ENCODE data around the gene TCEAL6.
A peak's percentile ranks its signal among the peaks of the same experiment; 100 is the strongest.
"Not testable (repeated sequence)": the region's sequence is repeated elsewhere in the genome, so short reads cannot be mapped to it uniquely, and the experiment has no call there.

The TCEAL6 gene

DNA sequence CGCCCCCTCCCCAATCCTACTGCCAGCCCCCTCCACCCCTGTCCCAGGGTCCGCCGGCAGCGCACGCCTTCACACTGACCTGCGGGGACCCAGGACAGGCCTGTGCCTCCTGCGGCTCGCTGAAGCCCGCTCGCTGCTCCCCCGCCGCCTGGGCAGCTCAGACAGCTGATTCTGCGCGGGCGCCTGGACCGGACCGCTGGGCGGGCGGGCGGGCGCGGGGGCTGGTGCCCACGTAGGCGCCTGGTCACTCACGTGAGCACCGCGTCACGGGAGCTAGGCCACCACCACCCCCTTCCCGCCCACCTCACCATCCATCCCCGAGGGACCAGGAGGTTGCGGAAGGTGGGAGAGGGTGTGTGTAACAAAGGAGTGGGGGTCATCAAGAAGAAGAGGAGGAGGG is at the start of gene TCEAL6:
Gene TCEAL6, minus strand, starts transcription at position 208 of the 400 bp plus-strand sequence.
- DNase-seq (ENCODE audit: low read depth); H3K4me3 ChIP-seq (ENCODE audit: low read depth, low read length): not testable (repeated sequence)

GRCh38 chrX:102185967-102186720 is 43.9 kb upstream of the TCEAL6 start:
- TF ChIP-seq CTCF (conservative IDR thresholded peaks at IDR 0.05; ENCODE audit: low read depth, low read length), result no peak
- DNase-seq (ENCODE audit: low read depth), result no peak
- H3K4me3 ChIP-seq (ENCODE audit: low read depth, low read length), result no peak overlapping the region

- no peak within 1 kb of the TSS for H3K4me3 ChIP-seq (ENCODE audit: low read depth, low read length)
- DNase-seq (ENCODE audit: low read depth), result peak; percentile 1
- no peak for TF ChIP-seq CTCF (conservative IDR thresholded peaks at IDR 0.05; ENCODE audit: low read depth, low read length)
Observed at GRCh38 chrX:102155806-102156179, 13.5 kb upstream of the TCEAL6 start, which contains the start of gene BEX5. Gene BEX5, minus strand, starts transcription at chrX:102155977. Its CDS starts 1,712 bp downstream, at chrX:102154265.

DNA sequence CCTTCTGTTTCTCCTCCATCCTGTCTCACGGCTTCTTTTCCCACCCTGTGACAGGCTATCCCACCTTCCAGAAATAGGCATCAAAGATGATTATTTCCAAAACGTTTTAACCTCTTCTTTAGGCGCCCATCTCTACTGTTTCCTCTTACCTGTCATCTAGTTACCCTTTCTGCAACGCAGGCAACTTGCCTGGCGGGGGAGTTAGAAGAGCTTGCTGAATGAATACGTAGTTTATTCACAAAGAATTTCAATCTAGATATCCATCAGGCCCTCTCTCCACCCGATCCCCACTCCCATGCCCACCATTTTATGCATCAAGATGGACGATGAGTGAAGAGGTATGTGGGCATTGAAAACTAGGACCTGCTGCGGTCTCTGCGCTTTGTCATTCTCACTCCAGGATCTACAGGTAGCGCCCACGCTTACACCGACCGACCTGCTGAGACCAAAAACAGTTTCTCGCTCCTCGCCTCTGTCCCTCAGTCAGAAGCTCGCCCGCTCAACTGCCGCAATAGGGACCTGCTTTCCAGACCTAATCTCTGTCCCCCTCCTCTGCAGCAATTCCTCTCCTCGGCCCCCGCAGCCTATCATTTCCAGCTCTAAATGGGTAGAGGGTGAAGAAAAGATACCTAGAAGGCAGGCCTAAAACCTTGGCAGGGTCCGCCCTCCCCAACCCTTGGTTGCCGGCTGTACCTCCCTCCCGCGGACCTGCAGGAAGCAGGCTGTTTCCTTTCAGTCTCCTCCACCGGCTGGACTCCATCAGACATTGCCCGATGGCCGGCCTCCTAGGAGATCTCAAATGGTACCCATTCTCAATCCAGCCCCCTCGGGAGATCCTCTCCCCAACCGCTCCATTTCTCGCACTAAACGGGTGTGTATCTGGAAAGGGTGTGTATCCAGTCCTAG is 12.9 kb upstream of the TCEAL6 start:
- DNase-seq (ENCODE audit: low read depth), result no peak
- no peak for TF ChIP-seq CTCF (conservative IDR thresholded peaks at IDR 0.05; ENCODE audit: low read depth, low read length)
- no peak overlapping the region for H3K4me3 ChIP-seq (ENCODE audit: low read depth, low read length)

DNA sequence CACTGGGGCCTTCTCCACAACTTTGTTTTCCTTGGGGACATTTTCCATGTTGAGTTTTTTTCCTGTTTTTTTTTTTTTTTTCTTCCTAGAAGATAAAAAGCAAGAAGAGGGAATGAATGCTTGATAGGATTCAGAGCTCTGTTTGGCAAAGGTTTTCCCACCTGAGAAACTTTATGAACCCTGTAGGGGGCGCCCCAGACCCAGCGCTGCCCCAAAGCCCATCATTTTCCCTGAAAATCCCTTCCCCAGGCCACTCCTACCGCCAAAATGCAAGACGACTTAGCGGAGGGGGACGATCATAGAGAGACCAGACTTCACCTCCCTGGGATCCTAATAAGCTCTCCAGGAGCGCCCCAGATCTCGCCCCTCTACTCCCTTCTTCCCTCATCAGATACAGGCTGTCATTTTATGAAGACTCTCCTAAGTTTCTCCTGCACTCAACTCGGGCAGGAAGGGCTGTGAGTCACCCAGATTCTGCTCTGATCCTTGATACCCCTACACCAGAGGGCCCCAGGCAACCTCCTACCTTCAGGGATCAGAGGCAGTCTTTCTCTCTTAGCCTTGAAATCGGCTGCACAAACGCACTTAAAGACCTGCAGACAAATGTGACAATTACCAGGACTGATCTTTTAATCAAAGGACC is 12.1 kb upstream of the TCEAL6 start:
- no peak overlapping the region for H3K4me3 ChIP-seq (ENCODE audit: low read depth, low read length)
- no peak for TF ChIP-seq CTCF (conservative IDR thresholded peaks at IDR 0.05; ENCODE audit: low read depth, low read length)
- no peak for DNase-seq (ENCODE audit: low read depth)

DNA sequence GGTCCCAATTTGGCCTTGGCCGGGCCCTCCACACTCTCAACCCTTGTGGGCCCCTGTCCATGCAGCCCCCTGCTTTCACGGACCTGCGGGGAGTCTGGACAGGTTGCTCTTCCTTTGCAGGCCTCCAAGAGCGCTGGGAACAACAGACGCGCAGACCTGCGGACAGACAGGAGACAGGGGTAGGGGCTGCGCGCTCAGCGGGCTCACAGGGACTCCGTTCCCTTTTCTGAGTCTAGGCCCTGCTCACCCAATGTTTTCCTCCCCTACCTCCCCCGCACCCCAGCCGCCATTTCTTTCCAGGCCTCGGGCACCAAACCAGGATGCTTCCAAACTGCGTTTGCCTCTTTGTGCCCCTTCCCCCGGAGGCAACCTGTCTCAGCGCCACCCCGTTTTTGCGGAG is 650 bp downstream of the TCEAL6 start:
- DNase-seq (ENCODE audit: low read depth); H3K4me3 ChIP-seq (ENCODE audit: low read depth, low read length): not testable (repeated sequence)

DNA sequence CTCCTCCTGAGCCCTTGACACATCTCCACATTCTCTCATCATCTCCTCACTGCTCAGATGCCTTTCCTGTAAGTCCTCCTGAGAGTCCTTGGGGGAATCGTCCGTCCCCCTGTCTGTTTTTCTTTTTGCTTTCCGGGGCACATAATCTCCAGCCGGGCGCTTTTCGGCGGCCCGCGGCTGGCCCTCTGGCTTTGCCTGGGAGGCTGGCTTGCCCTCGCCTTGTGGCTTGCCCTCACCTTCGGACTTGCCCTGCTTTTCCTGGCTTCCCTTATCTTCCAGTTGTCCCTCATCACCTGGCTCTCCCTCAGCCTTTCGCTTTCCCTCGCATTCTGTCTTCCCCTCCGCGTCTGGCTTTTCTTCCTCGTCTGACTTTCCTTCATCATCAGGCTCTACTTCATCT is 1.4 kb downstream of the TCEAL6 start:
- DNase-seq (ENCODE audit: low read depth), result not testable (repeated sequence)

DNA sequence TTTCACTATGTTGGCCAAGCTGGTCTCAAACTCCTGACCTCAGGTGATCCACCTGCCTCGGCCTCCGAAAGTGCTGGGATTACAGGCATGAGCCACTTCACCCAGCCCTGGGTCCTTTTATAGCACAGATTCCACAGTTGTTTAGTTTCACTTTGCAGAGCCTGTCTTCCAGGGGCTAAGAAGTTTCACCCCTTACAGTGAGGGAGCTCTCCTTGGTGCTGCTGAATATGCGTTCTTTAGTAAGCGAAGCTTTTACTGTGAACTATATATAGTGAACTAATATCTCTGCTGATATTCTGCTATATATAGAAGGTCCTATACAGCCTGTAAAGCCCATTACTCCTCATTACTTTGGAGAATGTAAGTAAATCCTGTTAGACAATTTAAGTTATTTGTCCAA is 4.2 kb downstream of the TCEAL6 start:
- no peak for TF ChIP-seq CTCF (conservative IDR thresholded peaks at IDR 0.05; ENCODE audit: low read depth, low read length)

More for the DNA sequence above, 1.4 kb downstream of the TCEAL6 start:
- H3K4me3 ChIP-seq (ENCODE audit: low read depth, low read length), result not testable (repeated sequence)

More for the DNA sequence above, 4.2 kb downstream of the TCEAL6 start:
- H3K4me3 ChIP-seq (ENCODE audit: low read depth, low read length), result no peak overlapping the region
- DNase-seq (ENCODE audit: low read depth), result no peak

Data from choroid plexus epithelial cell (primary cell).